OCI-LY3 (cell line): ENCODE results near the gene TANGO6.

ENCODE experiments used
- H2AFZ ChIP-seq: fragments of 200-600, 300-600 bp; shearing (Covaris generic); 2 replicates; pipeline ENCODE4 v1.6.0; 2014; ENCODE audit warnings: antibody characterized with exemption, low read depth, low read length
- H3K27ac ChIP-seq: fragments of 200-600, 300-600 bp; sonication (generic); 2 replicates; pipeline ENCODE4 v1.5.1; 2014; ENCODE audit warnings: mild to moderate bottlenecking, low read length, moderate library complexity, mixed read lengths
- H3K27me3 ChIP-seq: fragments of 200-600, 300-600 bp; sonication (generic); 2 replicates; pipeline ENCODE4 v1.6.1; 2014; ENCODE audit warnings: low read depth, low read length, mixed read lengths
- H3K36me3 ChIP-seq: fragments of 200-600, 300-600 bp; sonication (generic); replicated peaks from 2 replicates; pipeline ENCODE3; 2014; ENCODE audit warnings: low read depth, low read length, mixed read lengths
- H3K4me1 ChIP-seq: fragments of 300-600, 200-600 bp; sonication (generic); 2 replicates; pipeline ENCODE4 v1.6.1; 2014; ENCODE audit warnings: low read length, mixed read lengths
- H3K4me2 ChIP-seq: fragments of 200-600, 300-600 bp; sonication (generic); 2 replicates; pipeline ENCODE4 v1.6.1; 2014; ENCODE audit warnings: low read length, mixed read lengths
- H3K4me3 ChIP-seq: fragments of 300-600, 200-600 bp; sonication (generic); 2 replicates; pipeline ENCODE4 v1.5.1; 2014; ENCODE audit warnings: antibody characterized with exemption, mild to moderate bottlenecking, low read length, moderate library complexity
- H3K79me2 ChIP-seq: fragments of 300-600, 200-600 bp; shearing (Covaris generic); 2 replicates; pipeline ENCODE4 v1.6.1; 2014; ENCODE audit warnings: mild to moderate bottlenecking, low read length, mixed read lengths
- H3K9ac ChIP-seq: fragments of 300-600, 200-600 bp; shearing (Covaris generic); 2 replicates; pipeline ENCODE4 v1.6.0; 2014; ENCODE audit warnings: mild to moderate bottlenecking, low read length, moderate library complexity
- H3K9me3 ChIP-seq: fragments of 200-600, 300-600 bp; shearing (Covaris generic); 2 replicates; pipeline ENCODE4 v1.6.1; 2014; ENCODE audit warnings: low read length, mixed read lengths; ENCODE audit not compliant: insufficient read depth
- H4K20me1 ChIP-seq: fragments of 200-600, 300-600 bp; sonication (generic); 2 replicates; pipeline ENCODE4 v1.6.1; 2016; ENCODE audit warnings: low read length, mixed read lengths; ENCODE audit not compliant: insufficient read depth
- CTCF ChIP-seq: fragments of 200-600, 300-600 bp; sonication (generic); IDR thresholded peaks from 2 replicates; pipeline ENCODE4 v1.5.1; 2014; ENCODE audit warnings: antibody characterized with exemption, low read length, low read depth
- EZH2phosphoT487 ChIP-seq: fragments of 200-600 bp; shearing (Covaris generic); IDR thresholded peaks from 2 replicates; pipeline ENCODE4 v1.6.1; 2018; ENCODE audit warnings: antibody characterized with exemption, mixed run types, low read depth

TANGO6 gene

GRCh38 chr16:68850481-68850880 lies 7.2 kb downstream of the TANGO6 start:
- H3K9me3 ChIP-seq: no peaks in the 10 kb centered on the region

GRCh38 chr16:68851601-68852000 lies 8.3 kb downstream of the TANGO6 start:
- peaks cover 10% of the 10 kb centered on the region for H3K4me1 ChIP-seq
- no peak overlapping the region for H3K27ac ChIP-seq
- H3K4me3 ChIP-seq: no peak overlapping the region
- no peak for TF ChIP-seq EZH2phosphoT487
- TF ChIP-seq CTCF: no peak
- H3K4me2 ChIP-seq: no peak overlapping the region
- no peak overlapping the region for H2AFZ ChIP-seq
- H3K36me3 ChIP-seq: peaks cover 11% of the 10 kb centered on the region
- no peaks in the 10 kb centered on the region for H4K20me1 ChIP-seq
- H3K79me2 ChIP-seq: peaks cover 82% of the 10 kb centered on the region
- no peak overlapping the region for H3K9ac ChIP-seq
- no peaks in the 10 kb centered on the region for H3K27me3 ChIP-seq
- no peaks in the 10 kb centered on the region for H3K9me3 ChIP-seq

More at GRCh38 chr16:68850481-68850880, 7.2 kb downstream of the TANGO6 start:
- H3K9ac ChIP-seq: no peak overlapping the region
- no peak overlapping the region for H3K4me3 ChIP-seq
- H3K27me3 ChIP-seq: no peaks in the 10 kb centered on the region
- no peak overlapping the region for H3K4me2 ChIP-seq
- peaks cover 11% of the 10 kb centered on the region for H3K36me3 ChIP-seq
- no peak overlapping the region for H3K27ac ChIP-seq
- no peak for TF ChIP-seq CTCF
- no peak for TF ChIP-seq EZH2phosphoT487
- no peaks in the 10 kb centered on the region for H4K20me1 ChIP-seq
- H3K4me1 ChIP-seq: peaks cover 10% of the 10 kb centered on the region
- H3K79me2 ChIP-seq: peaks cover 81% of the 10 kb centered on the region
- no peak overlapping the region for H2AFZ ChIP-seq

- H3K79me2 ChIP-seq: peaks cover 81% of the 10 kb centered on the region
- no peak overlapping the region for H2AFZ ChIP-seq
- H3K4me2 ChIP-seq: no peak overlapping the region
- H3K4me1 ChIP-seq: peaks cover 7% of the 10 kb centered on the region; the same call in 1 of the 2 replicates
- no peaks in the 10 kb centered on the region for H3K27me3 ChIP-seq
- H3K36me3 ChIP-seq: peaks cover 25% of the 10 kb centered on the region
- no peaks in the 10 kb centered on the region for H4K20me1 ChIP-seq
- TF ChIP-seq CTCF (no peak), EZH2phosphoT487 (no peak)
- H3K9me3 ChIP-seq: no peaks in the 10 kb centered on the region
- H3K9ac ChIP-seq: no peak overlapping the region
- H3K4me3 ChIP-seq: no peak overlapping the region
- H3K27ac ChIP-seq: no peak overlapping the region
These were observed 14.1 kb downstream of the TANGO6 start for GRCh38 chr16:68857479-68857878.

- Histone ChIP-seq H3K9me3 (no peaks in the 10 kb centered on the region), H4K20me1 (no peaks in the 10 kb centered on the region), H3K36me3 (peaks cover 33% of the 10 kb centered on the region), H3K4me1 (peaks cover 30% of the 10 kb centered on the region), H3K27ac (no peak overlapping the region), H3K4me2 (no peak overlapping the region), H3K9ac (no peak overlapping the region), H3K4me3 (no peak overlapping the region), H3K79me2 (peaks cover 71% of the 10 kb centered on the region), H2AFZ (no peak overlapping the region), H3K27me3 (no peaks in the 10 kb centered on the region)
- TF ChIP-seq CTCF (no peak), EZH2phosphoT487 (no peak)
These were observed 16.5 kb downstream of the TANGO6 start for GRCh38 chr16:68859828-68860227.
